Astrocyte (in vitro differentiated cells and primary cell): ENCODE data around the gene NDUFS2. TPM values are rescaled to one million over a fixed set of nuclear protein-coding genes. Genes with fewer than 3 reads are reported as not detected.

Experiments
- DNase-seq: peaks from one replicate; pipeline ENCODE4 v3.0.0-alpha.2; 2010; ENCODE audit warnings: low read depth
- FAIRE-seq: peaks from 2 replicates; lab custom pipeline; 2011; peaks lifted over from hg19 to GRCh38; lab: Jason Lieb, UNC
- H2AFZ ChIP-seq: 2 replicates; pipeline ENCODE4 v1.6.0; 2012; ENCODE audit warnings: low read depth, low read length, inconsistent platforms
- H3K27ac ChIP-seq: 2 replicates; pipeline ENCODE4 v1.5.1; 2011; ENCODE audit warnings: low read depth, low read length, inconsistent platforms
- H3K27me3 ChIP-seq: 2 replicates; pipeline ENCODE4 v1.6.0; 2011; ENCODE audit warnings: low read length, inconsistent platforms; ENCODE audit not compliant: insufficient read depth
- H3K36me3 ChIP-seq: 2 replicates; pipeline ENCODE4 v1.5.1; 2011; ENCODE audit warnings: low read length, inconsistent platforms; ENCODE audit not compliant: insufficient read depth
- H3K4me1 ChIP-seq: 2 replicates; pipeline ENCODE4 v1.5.1; 2011; ENCODE audit warnings: low read length, inconsistent platforms; ENCODE audit not compliant: insufficient read depth
- H3K4me2 ChIP-seq: 2 replicates; pipeline ENCODE4 v1.6.0; 2012; ENCODE audit warnings: low read length, inconsistent platforms
- H3K4me3 ChIP-seq: 2 replicates; pipeline ENCODE4 v1.5.1; 2011; ENCODE audit warnings: low read depth, mild to moderate bottlenecking, low read length, inconsistent platforms; ENCODE audit not compliant: insufficient read depth
- H3K79me2 ChIP-seq: 2 replicates; pipeline ENCODE4 v1.6.0; 2012; ENCODE audit warnings: mild to moderate bottlenecking, low read length, inconsistent platforms; ENCODE audit not compliant: insufficient read depth
- H3K9ac ChIP-seq: 2 replicates; pipeline ENCODE4 v1.6.0; 2012; ENCODE audit warnings: mild to moderate bottlenecking, low read length, inconsistent platforms
- H3K9me3 ChIP-seq: 2 replicates; pipeline ENCODE4 v1.5.1; 2012; ENCODE audit warnings: low read depth, mild to moderate bottlenecking, low read length, inconsistent platforms; ENCODE audit not compliant: insufficient read depth
- H4K20me1 ChIP-seq: 2 replicates; pipeline ENCODE4 v1.6.0; 2012; ENCODE audit warnings: low read length, inconsistent platforms; ENCODE audit not compliant: insufficient read depth
- H3K27ac Mint-ChIP-seq: one replicate; pipeline ENCODE4 v1.8.0; 2021; ENCODE audit warnings: mild to moderate bottlenecking, mixed read lengths; ENCODE audit not compliant: unreplicated experiment
- H3K27me3 Mint-ChIP-seq: one replicate; pipeline ENCODE4 v1.8.0; 2021; ENCODE audit warnings: low read depth, mixed read lengths; ENCODE audit not compliant: unreplicated experiment
- H3K36me3 Mint-ChIP-seq: one replicate; pipeline ENCODE4 v1.8.0; 2021; ENCODE audit warnings: low read depth, mixed read lengths; ENCODE audit not compliant: unreplicated experiment
- H3K4me1 Mint-ChIP-seq: one replicate; pipeline ENCODE4 v1.8.0; 2021; ENCODE audit warnings: low read depth, mixed read lengths; ENCODE audit not compliant: unreplicated experiment
- H3K4me3 Mint-ChIP-seq: one replicate; pipeline ENCODE4 v1.8.0; 2021; ENCODE audit warnings: mild to moderate bottlenecking, moderate library complexity, mixed read lengths; ENCODE audit not compliant: unreplicated experiment
- H3K9me3 Mint-ChIP-seq: one replicate; pipeline ENCODE4 v1.8.0; 2021; ENCODE audit warnings: mild to moderate bottlenecking, mixed read lengths; ENCODE audit not compliant: unreplicated experiment
- CTCF ChIP-seq: IDR thresholded peaks from 2 replicates; pipeline ENCODE4 v1.5.1; 2011; ENCODE audit warnings: low read depth, mild to moderate bottlenecking, inconsistent platforms, low read length, moderate library complexity; ENCODE audit not compliant: insufficient read depth
- EZH2 ChIP-seq: IDR thresholded peaks from 2 replicates; pipeline ENCODE4 v1.6.1; 2012; ENCODE audit warnings: mild to moderate bottlenecking, low read length, inconsistent platforms; ENCODE audit not compliant: insufficient read depth
- total RNA-seq: library from RNA; stranded (reverse); gene quantifications from 2 replicates; pipeline ENCODE4 v1.2.1, GENCODE V29; 2021

NDUFS2 gene
- total RNA-seq, 1 donor from 2014 or later = 59.9 TPM

- H3K4me1 Mint-ChIP-seq = peaks cover 13% of the 10 kb centered on the region
- FAIRE-seq (no peak), DNase-seq (no peak)
- Histone ChIP-seq H3K79me2 (no peaks in the 10 kb centered on the region), H3K4me2 (no peak overlapping the region), H3K9ac (no peak overlapping the region), H3K36me3 (no peaks in the 10 kb centered on the region), H3K27ac (no peak overlapping the region), H3K27me3 (no peaks in the 10 kb centered on the region), H4K20me1 (no peaks in the 10 kb centered on the region), H2AFZ (no peak overlapping the region), H3K9me3 (no peaks in the 10 kb centered on the region), H3K4me1 (no peaks in the 10 kb centered on the region), H3K4me3 (no peak overlapping the region)
- H3K9me3 Mint-ChIP-seq = peaks cover 2% of the 10 kb centered on the region
- peaks cover 2% of the 10 kb centered on the region for H3K36me3 Mint-ChIP-seq
- no peak for TF ChIP-seq EZH2
- TF ChIP-seq CTCF = no peak
- no peak overlapping the region for H3K4me3 Mint-ChIP-seq
- H3K27me3 Mint-ChIP-seq = peaks cover 6% of the 10 kb centered on the region
- no peak overlapping the region for H3K27ac Mint-ChIP-seq
Observed at GRCh38 chr1:161189036-161189435, 13.1 kb upstream of the NDUFS2 start.

GRCh38 chr1:161190962-161191521 is 11.1 kb upstream of the NDUFS2 start:
- Mint-ChIP-seq H3K4me3 (no peak overlapping the region), H3K27ac (no peak overlapping the region), H3K36me3 (no peaks in the 10 kb centered on the region)

More at GRCh38 chr1:161190962-161191521, 11.1 kb upstream of the NDUFS2 start:
- no peak overlapping the region for H3K4me3 ChIP-seq
- no peak overlapping the region for H3K4me2 ChIP-seq
- no peaks in the 10 kb centered on the region for H3K79me2 ChIP-seq
- H3K27me3 Mint-ChIP-seq = peaks cover 6% of the 10 kb centered on the region
- no peak for DNase-seq
- peaks cover 4% of the 10 kb centered on the region for H3K4me1 Mint-ChIP-seq
- no peaks in the 10 kb centered on the region for H3K27me3 ChIP-seq
- no peak overlapping the region for H2AFZ ChIP-seq
- no peaks in the 10 kb centered on the region for H3K9me3 ChIP-seq
- H3K27ac ChIP-seq = no peak overlapping the region
- no peak overlapping the region for H3K9ac ChIP-seq
- H4K20me1 ChIP-seq = no peaks in the 10 kb centered on the region
- FAIRE-seq = no peak
- peaks cover under 1% of the 10 kb centered on the region for H3K9me3 Mint-ChIP-seq
- H3K36me3 ChIP-seq = no peaks in the 10 kb centered on the region
- TF ChIP-seq CTCF = no peak
- TF ChIP-seq EZH2 = no peak
- no peaks in the 10 kb centered on the region for H3K4me1 ChIP-seq
